Subcutaneous abdominal adipose tissue (tissue), 5 donors: ENCODE data around the gene MSL3B.

Experiments
- H3K27ac ChIP-seq: one replicate; pipeline ENCODE4 v1.7.0; 2013; ENCODE audit warnings: low read depth, mild to moderate bottlenecking, inconsistent platforms, low read length, moderate library complexity
- H3K27me3 ChIP-seq, 5 donors: one replicate each; pipeline ENCODE4 v1.7.0; 2013; ENCODE audit warnings: low read length in 5 of 5, inconsistent platforms in 1 of 5; ENCODE audit not compliant: control insufficient read depth in 5 of 5, insufficient read depth in 4 of 5
- H3K36me3 ChIP-seq, 5 donors: one replicate each; pipeline ENCODE4 v1.7.0; 2013; ENCODE audit warnings: low read length in 5 of 5; ENCODE audit not compliant: control insufficient read depth in 5 of 5, insufficient read depth in 5 of 5
- H3K4me1 ChIP-seq, 5 donors: one replicate each; pipeline ENCODE4 v1.7.0; 2013; ENCODE audit warnings: low read length in 5 of 5, mild to moderate bottlenecking in 3 of 5, moderate library complexity in 1 of 5; ENCODE audit not compliant: control insufficient read depth in 5 of 5, insufficient read depth in 5 of 5
- H3K4me3 ChIP-seq, 5 donors: one replicate each; pipeline ENCODE4 v1.7.0; 2013; ENCODE audit warnings: low read length in 5 of 5, low read depth in 1 of 5
- H3K9ac ChIP-seq, 5 donors: one replicate each; pipeline ENCODE4 v1.7.0; 2013; ENCODE audit warnings: low read length in 5 of 5, mild to moderate bottlenecking in 4 of 5, moderate library complexity in 3 of 5
- H3K9me3 ChIP-seq, 5 donors: one replicate each; pipeline ENCODE4 v1.7.0; 2013; ENCODE audit warnings: low read length in 5 of 5; ENCODE audit not compliant: control insufficient read depth in 5 of 5
- donor health status: healthy.
- donor health status: healthy.
- donor health status: healthy.
- donor health status: healthy.
- donor health status: healthy.

The MSL3B gene

DNA sequence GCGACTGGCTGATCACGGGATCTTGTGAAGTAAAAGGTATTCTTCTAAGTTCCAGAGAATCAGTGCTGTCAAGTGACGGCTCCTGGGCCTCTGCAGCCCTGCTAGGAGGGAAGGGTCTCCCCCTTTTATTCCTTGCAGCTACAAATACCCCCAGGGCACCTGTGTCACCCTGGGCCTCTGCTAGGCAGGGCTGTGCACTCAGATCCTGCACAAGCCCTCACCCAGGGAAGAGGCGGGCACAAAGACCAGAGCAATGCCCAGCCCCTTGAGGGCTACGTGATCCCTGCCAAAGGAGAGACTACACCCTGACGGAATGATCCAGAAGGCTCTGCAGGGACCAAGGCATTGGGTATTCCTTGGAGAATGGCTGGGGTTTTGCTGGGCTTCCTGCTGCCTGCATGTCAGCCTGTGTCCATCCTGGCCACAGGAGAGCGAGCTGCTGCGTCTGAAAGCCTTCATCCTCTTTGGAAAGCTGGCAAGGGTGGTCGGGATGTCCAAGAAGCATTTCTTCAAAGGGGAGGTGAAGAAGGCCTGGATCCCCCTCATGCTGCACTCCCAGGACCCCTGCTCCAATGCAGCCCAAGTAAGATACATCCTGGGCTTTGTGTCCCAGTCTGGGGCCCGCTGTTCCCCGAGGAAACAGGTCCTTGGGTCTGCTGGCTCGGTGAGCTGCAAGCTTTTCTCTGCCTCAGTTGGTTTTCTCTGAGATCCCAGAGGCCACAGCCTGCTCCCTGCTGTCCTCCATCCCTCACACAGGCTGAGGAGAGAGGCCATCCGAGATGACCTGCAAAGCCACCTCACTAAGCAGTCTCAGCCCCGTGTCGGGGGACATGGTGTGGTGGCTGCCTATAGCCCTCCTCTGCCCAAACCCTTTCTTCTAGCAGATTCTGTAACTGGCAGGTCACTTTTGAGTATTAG, 38.7 kb downstream of the MSL3B start:
- H3K9me3 ChIP-seq, result no peaks in the 10 kb centered on the region
- H3K36me3 ChIP-seq, result no peaks in the 10 kb centered on the region
- no peak overlapping the region for H3K4me3 ChIP-seq
- H3K9ac ChIP-seq, result no peak overlapping the region
- peaks cover 0 to 6% (median 0%) of the 10 kb centered on the region in 5 donors for H3K27me3 ChIP-seq
- no peak overlapping the region for H3K27ac ChIP-seq
- peaks cover 0 to 20% (median 17%) of the 10 kb centered on the region in 5 donors for H3K4me1 ChIP-seq

DNA sequence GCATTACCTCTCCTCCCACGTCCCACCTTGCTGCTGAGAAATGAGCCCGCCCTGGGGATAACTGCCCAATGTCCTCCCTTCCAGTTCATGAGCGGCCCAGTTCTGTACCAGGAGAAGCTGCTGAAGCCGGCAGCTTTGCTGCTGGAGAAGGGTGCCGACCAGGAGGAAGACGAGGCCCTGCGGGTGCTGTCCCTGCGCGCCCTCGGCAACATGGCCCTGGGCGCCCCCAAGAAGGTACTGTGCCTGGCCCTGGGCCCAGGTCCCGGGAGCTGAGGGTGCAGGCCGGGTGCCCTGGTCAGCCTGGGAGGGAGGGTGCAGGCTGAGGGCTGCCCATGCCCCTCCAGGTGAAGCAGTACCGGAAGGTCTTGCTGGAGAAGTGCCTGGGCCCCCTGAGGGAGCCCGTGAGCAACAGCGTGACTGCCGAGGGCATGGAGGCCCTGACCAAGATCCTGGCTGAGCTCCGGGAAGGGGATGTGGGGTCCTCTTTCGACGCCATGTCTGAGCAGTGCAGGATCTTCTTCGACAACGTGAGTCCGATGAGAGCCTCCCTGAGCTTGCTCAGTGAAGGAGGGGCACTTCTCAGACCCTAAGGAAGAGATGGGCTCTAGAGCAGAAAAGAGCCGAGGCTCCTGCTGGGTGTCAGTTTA, 39.5 kb downstream of the MSL3B start:
- Histone ChIP-seq H3K36me3 (no peaks in the 10 kb centered on the region), H3K27ac (no peak overlapping the region), H3K9me3 (no peaks in the 10 kb centered on the region), H3K4me3 (no peak overlapping the region), H3K4me1 (peaks cover 0 to 15% (median 14%) of the 10 kb centered on the region in 5 donors), H3K27me3 (peaks cover 0 to 6% (median 0%) of the 10 kb centered on the region in 5 donors), H3K9ac (no peak overlapping the region)

GRCh38 chr2:233824373-233824772, 43.8 kb downstream of the MSL3B start:
- Histone ChIP-seq H3K9me3 (no peaks in the 10 kb centered on the region), H3K9ac (no peak overlapping the region), H3K27ac (no peak overlapping the region), H3K4me1 (peaks cover 0 to 13% (median 0%) of the 10 kb centered on the region in 5 donors), H3K4me3 (no peak overlapping the region), H3K27me3 (peaks cover 0 to 6% (median 0%) of the 10 kb centered on the region in 5 donors), H3K36me3 (no peaks in the 10 kb centered on the region)

DNA sequence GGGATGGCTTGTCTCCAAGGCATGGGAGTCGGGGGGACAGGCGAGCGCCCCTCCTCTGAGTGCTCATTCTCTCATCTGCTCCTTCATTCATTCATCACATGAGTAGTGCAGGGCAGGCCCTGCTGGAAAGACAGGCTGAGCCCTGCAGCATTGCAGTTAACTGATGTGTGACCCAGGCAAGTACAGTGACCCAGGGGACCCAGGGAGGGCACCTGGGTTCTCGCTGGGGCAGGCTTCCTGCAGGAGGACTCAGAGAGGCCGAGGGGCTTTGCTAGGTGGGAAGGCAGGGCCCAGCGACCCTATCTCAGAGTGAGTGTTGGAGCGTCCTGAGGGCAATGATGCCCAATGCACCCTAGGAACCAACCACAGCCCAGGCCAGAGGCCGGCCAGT, 44.5 kb downstream of the MSL3B start:
- Histone ChIP-seq H3K27ac (no peak overlapping the region), H3K36me3 (no peaks in the 10 kb centered on the region), H3K4me1 (peaks cover 0 to 13% (median 0%) of the 10 kb centered on the region in 5 donors), H3K9ac (no peak overlapping the region), H3K27me3 (peaks cover 0 to under 1% (median 0%) of the 10 kb centered on the region in 5 donors), H3K4me3 (no peak overlapping the region), H3K9me3 (no peaks in the 10 kb centered on the region)

- Histone ChIP-seq H3K4me1 (peaks cover 0 to 17% (median under 1%) of the 10 kb centered on the region in 5 donors), H3K9me3 (no peaks in the 10 kb centered on the region), H3K27ac (no peak overlapping the region), H3K36me3 (no peaks in the 10 kb centered on the region), H3K9ac (no peak overlapping the region), H3K4me3 (no peak overlapping the region), H3K27me3 (no peaks in the 10 kb centered on the region)
Observed at GRCh38 chr2:233822781-233823730, 45.1 kb downstream of the MSL3B start.

- Histone ChIP-seq H3K27me3 (no peaks in the 10 kb centered on the region), H3K9me3 (no peaks in the 10 kb centered on the region), H3K27ac (no peak overlapping the region), H3K36me3 (no peaks in the 10 kb centered on the region), H3K9ac (no peak overlapping the region), H3K4me3 (no peak overlapping the region), H3K4me1 (peaks cover 0 to 25% (median 8%) of the 10 kb centered on the region in 5 donors)
Observed at GRCh38 chr2:233822101-233822771, 46.0 kb downstream of the MSL3B start.

- H3K27me3 ChIP-seq, result no peaks in the 10 kb centered on the region
- no peaks in the 10 kb centered on the region for H3K36me3 ChIP-seq
- H3K27ac ChIP-seq, result no peak overlapping the region
- no peaks in the 10 kb centered on the region for H3K9me3 ChIP-seq
- no peak overlapping the region for H3K9ac ChIP-seq
- H3K4me1 ChIP-seq, result peaks cover 0 to 31% (median 13%) of the 10 kb centered on the region in 5 donors
- H3K4me3 ChIP-seq, result no peak overlapping the region
Observed at GRCh38 chr2:233821709-233822100, 46.5 kb downstream of the MSL3B start.

DNA sequence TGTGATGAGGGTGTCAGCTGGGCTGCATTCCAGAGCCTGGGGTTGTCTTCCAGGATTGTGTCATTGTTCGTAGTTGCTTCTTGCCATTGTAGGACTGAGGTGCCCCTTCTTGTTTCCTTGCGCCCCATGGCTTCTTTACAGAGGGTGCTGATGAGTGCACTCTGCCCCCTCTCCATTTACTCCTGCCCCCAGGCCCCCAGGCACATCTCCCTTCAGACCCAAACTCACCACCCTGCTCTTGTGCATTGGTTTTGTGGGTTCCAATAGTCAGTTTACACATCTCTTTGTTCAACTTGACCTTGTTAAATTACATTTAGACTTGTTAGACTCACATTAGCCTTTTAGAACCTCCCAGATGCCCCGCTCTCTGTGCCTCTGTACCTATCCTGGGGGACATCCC, 47.0 kb downstream of the MSL3B start:
- Histone ChIP-seq H3K27me3 (no peaks in the 10 kb centered on the region), H3K36me3 (no peaks in the 10 kb centered on the region), H3K4me1 (peaks cover 0 to 35% (median 17%) of the 10 kb centered on the region in 5 donors), H3K4me3 (no peak overlapping the region), H3K9ac (no peak overlapping the region), H3K9me3 (peaks cover 0 to 3% (median 0%) of the 10 kb centered on the region in 5 donors), H3K27ac (no peak overlapping the region)

- Histone ChIP-seq H3K9ac (no peak overlapping the region), H3K9me3 (peaks cover 0 to 3% (median 0%) of the 10 kb centered on the region in 5 donors), H3K4me1 (peaks cover 0 to 35% (median 17%) of the 10 kb centered on the region in 5 donors), H3K27ac (no peak overlapping the region), H3K36me3 (no peaks in the 10 kb centered on the region), H3K27me3 (no peaks in the 10 kb centered on the region), H3K4me3 (no peak overlapping the region)
Observed at GRCh38 chr2:233820774-233821105, 47.4 kb downstream of the MSL3B start.
